Sciatic nerve (tissue), 2 donors: ENCODE results near the gene IL22RA2. TPM values are rescaled to one million over a fixed set of nuclear protein-coding genes. Genes with fewer than 3 reads are reported as not detected.

Source experiments
- ATAC-seq: fragments of 200-7000 bp; cut with Tn5 transposase; one replicate; pipeline ENCODE4 v1.9.1; 2020; ENCODE audit warnings: mild to moderate bottlenecking, moderate library complexity
- DNase-seq: peaks from one replicate; pipeline ENCODE4 v3.0.0-alpha.2; 2020; ENCODE audit warnings: low spot score
- intact Hi-C: fragments of 100-400 bp; cut with DNase I; formaldehyde crosslinking; loops from one replicate; pipeline ENCODE4 v1.14.2; 2022
- total RNA-seq: library from RNA; stranded (reverse); fragmentation: NEBNext Ultra II Directional; extraction: Animal tissue kit (Norgen Biotek cat#: 25700); gene quantifications from one replicate; pipeline ENCODE4 v1.2.1, GENCODE V29; 2021
- donor health status: DM: no; HTN: no; CAD: no.
- donor health status: DM: no; HTN: no; CAD: no.

The IL22RA2 gene
- total RNA-seq, 1 donor from 2014 or later, result not detected

DNA sequence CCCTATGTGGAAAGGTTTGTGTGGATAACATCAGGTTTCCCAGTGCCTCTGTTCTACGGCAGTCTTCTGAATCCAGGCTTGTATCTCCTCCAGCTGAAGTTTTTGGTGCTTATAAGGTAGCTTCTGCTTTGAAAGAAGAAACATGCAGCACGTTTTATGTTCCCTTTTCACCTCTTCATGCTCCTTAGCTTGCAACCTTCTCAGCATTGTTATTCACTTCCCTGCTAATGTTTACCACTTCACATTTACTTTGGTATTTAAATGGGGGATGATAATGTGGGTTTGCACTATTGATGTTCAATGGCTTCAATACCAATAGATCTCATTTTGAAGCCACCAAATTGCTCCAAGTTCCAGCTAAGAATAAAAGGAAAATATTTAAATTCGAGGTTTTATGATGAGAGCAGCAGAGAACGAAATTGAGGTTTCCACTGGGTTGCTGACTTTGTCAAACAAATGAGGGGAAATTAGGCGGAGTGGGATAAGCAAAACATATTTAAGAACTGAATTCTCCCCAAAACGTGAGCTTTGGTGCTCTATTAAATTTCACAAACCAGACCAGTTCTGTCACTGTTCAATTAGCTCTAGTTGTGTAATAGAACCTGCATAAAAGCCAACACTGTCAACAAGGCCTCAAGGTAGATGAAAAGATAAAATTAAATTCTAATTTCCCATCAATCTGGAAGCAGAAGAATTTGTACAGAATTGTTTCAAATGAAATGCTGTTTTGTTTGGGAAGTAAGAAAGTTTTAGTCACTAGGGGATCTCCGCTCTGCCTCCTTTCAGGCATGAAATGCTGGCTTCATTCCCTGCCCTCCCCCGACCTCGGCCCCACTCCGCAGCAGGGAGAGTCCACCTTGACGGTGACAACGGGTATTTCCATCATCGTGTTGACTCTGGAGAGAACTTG is 1.4 kb downstream of the IL22RA2 start:
- intact Hi-C loops, result no loop called here
- DNase-seq, result no peak
- no peak for ATAC-seq

DNA sequence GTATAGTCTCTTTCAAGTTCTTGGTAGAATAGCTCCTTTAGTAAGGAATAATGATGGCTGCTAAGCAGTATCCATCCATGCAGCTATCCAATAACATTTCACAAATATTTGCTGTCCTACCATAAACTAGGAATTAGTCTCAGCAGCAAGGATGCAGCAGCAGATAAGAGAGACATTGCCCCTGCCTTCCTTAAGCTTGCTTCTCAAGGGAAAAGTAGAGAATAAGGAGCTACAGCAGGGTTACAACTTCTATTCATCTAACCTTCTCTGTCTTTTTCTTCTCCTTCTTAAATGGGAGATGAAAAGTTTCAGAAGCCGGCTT is 2.4 kb downstream of the IL22RA2 start:
- ATAC-seq (no peak), DNase-seq (no peak)
- intact Hi-C loops, result no loop called here

DNA sequence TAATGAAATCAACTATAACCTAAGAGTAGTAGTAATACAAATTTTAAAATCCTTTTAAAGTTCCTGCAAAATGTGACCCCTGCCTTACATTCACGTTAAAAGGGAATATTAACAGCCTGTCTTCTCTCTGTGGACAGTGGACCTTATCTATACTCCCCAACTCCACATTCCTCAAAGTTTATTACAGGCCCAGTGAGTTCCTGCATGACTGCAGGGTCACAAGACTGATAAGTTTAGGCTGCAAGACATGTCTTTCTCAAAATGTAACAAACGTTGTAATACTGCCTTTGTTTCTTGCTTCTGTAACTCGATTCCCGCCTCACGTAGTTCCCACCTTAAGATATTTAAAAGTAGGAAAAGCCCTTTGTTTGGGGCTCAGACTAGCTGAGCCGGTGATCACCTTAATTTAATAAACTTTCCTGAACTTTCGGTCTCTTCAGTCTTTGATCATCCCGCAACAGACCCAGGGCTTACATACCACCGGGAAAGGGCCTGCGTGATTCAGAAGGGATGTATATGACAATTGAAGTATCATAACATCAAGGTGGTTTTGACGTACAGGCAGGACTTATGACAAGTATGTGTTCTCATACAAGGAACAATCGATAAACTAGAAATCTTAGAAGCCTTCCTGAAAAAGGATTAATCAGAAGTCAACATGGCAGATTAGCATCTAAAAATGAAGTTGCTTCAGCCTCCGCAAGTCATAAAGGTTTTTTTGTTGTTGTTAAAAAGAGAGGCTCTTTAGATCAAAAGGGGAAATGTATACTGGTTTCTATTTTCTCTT is 3.0 kb downstream of the IL22RA2 start:
- intact Hi-C loops, result no loop called here
- ATAC-seq (no peak), DNase-seq (no peak)

DNA sequence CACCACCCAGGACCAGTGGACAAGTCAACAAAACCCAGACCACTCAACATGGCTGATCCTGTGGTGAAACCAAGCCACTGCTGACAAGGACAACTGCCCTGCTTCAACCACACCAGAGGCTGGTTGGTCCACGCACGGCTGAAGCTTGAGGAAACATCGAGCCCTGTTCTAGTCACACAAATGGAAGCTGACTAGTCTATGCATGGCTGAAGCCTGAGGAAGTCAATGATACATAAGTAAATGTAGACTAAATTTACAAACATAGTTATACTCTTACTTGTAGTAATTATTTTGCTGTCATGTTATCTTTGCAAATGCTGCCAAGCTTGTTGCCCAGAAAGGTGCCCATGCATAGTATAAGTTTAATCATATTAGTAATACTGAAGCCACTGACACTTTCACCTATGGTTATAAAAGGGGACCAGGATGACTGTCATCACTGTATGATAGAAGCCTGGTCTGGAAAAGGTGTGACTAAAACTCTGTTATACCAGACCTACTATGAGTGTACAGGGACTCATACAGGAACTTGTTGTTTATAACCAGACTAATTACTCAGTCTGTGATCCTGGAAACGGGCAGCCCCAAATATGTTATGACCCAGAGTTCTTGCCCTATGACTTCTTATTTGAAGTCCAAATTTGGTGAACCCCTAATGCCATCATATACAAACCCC is 5.6 kb downstream of the IL22RA2 start:
- ATAC-seq (no peak), DNase-seq (no peak)
- intact Hi-C loops, result no loop called here

DNA sequence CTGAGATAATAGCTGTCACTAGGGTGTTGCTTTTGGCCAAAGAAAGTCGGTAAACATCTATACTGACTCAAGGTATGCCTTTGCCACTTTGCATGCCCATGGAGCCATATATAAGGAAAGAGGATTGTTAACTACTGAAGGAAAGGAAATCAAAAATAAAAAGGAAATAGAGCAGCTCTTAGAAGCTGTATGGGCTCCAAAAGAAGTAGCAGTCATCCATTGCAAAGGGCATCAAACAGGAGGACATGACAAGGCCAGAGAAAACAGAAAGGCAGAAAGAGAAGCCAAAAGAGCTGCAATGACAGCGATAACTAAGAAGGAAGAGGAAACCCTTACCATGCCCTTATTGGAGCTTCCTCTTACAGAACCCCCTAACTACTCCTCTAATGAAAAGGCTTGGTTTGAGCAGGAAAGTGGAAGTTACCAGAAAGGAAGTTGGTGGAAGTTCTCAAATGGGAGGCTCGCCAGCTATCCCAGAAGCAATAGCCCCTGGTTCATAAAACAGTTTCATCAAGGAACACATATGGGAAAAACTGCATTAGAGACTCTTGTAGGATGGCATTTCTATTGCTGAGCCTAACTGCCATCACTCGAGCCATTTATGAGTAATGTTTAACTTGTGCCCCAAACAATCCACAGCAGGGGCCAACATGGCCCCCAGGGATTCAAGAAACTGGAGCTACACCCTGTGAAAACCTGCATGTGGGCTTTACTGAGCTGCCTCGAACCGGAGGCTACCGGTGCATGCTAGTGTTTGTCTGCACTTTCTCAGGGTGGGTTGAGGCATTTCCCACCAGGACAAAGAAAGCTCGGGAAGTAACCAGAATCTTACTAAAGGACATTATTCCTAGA is 7.0 kb downstream of the IL22RA2 start:
- ATAC-seq (no peak), DNase-seq (no peak)
- intact Hi-C loops, result no loop called here

DNA sequence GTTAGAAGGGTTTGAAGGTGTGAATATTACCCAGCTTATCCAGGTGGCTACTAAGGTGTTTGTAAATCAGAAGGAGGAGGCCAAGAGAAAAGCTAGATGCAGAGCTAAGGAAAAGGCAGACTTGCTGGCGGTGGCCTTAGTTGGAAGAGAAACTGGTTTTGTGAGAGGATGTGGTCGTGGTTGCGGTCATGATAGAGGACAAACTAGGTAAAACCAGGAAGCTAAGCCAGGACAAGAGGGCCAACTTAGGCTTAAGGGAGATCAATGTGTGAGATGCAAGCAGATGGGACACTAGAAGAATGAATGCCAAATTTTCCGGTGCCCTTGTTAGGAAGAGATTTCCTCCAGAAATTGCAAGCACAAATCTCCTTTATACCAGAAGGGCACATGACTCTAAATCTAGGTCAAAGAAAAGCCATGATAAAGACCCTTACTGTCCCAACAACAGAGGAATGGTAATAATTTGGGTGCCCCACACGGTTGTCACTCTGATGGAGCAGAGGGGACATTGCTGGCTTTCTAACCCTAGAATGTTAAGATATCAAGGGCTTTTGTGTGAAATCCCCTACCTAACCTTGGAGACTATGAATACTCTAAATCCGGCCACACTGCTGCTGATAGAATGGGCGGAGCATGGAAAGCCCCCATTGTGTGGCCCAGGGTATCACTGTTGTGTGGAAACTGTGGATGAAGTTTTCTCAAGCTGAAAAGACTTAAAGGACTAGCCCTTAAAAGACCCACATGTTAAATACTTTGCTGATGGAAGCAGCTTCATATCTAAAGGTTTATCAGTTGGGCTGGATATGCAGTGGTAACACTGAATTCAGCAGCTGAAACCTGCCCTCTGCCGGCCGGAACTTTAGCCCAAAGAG is 7.8 kb downstream of the IL22RA2 start:
- no peak for ATAC-seq
- no peak for DNase-seq
- intact Hi-C loops, result no loop called here

DNA sequence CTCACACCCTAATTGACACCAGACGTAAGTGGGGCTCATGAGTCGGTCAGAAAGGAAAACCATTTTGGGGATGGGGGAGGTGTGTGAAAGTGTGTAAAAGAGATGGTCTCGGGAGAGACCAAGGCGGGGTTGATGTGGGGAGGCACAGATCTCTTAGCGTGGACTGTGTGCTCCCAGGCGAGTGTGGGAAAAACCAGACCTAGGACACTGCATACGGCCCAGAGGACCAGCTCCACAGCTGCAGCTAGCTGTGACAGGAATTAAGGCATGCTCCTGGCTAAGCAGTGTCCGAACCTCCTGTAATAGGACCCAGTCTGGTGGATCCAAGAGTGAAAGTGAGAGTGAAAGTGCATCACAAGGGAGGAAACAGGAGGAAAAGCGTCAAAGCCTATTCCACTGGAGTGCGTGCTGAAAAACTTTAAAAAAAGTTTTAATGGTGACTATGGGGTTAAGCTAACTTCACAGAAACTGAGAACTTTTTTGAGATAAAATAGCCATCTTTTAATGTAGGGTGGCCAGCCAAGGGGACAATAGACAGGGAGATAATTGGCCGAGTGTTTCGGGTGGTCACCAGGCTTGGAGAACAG is 9.6 kb downstream of the IL22RA2 start:
- intact Hi-C loops, result no loop called here
- DNase-seq (no peak), ATAC-seq (no peak)

DNA sequence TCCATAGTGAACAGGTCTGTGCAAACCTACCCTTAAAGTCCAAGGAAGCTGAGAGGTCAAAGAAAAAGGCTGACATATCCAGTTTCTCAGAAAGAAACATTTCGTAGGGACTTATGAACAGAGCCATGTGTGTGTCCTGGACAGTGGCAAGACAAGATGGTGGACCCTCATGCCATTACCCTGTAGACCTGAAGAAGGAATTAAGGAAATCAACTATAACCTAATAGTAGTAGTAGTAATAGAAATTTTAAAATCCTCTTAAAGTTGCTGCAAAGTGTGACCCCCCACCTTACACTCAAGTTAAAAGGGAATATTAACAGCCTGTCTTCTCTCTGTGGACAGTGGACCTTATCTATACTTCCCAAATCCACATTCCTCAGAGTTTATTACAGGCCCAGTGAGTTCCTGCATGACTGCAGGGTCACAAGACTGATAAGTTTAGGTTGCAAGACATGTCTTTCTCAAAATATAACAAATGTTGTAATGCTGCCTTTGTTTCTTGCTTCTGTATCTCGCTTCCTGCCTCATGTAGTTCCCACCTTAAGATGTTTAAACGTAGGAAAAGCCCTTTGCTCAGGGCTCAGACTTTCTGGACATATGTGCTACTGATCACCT is 10.6 kb downstream of the IL22RA2 start:
- ATAC-seq, result no peak
- no peak for DNase-seq
- intact Hi-C loops, result no loop called here

DNA sequence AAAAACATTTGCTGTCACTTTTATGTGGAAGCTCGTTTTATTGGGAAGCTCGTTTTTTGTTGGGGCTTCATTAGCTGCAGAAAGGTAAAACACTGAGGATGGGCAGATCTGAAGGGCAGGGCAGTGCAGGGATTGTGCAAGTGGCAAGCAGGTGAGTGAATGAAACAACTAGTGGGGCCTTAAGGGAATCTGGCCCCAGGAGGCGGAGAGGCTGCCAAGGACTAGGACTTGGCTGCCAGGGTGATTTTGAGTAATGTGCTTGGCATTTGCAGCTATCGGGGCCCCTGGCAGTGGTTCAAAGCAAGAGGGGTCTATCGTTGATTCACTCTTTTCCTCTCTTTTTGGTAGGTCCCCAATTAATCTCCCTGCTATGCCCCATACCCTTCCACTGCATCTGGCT is 11.5 kb downstream of the IL22RA2 start:
- DNase-seq (no peak), ATAC-seq (no peak)
- intact Hi-C loops, result no loop called here

DNA sequence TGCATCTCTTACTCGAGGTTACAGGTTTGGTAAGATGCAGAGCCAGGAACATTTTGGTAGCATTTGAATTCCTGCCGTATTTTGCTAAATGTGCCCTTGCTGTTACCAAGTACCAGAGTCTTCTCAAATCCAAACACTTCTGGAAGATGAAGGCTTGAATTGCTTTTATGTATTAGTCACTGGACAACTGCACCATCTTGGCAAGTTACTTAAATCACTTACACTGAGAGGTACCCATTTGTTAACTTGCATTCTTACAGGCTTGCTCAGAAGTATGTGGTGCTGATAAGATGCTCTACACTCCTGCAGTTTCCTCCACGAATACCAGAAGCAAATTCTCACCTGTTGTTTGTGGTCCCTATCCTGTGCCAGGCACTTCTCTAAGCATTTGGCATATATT is 12.7 kb downstream of the IL22RA2 start:
- ATAC-seq (no peak), DNase-seq (no peak)
- intact Hi-C loops, result no loop called here

DNA sequence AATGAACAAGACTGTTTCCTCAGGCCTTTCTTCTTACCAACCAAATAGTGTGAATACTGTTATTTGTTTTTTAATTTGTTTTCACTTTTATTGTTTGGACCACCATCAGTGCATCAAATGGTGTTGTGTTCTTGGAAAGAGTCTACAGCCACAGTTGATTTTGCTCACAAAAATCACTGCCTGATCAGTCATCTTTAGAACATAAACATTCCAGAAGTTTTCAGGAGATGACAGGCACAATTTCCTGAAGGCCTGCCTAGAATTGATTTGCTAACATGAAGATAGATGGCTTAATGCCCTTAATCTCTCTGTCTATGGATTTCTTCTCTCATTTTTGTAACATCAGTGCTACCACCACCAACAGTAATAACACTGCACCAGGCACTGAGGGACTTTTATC is 13.5 kb downstream of the IL22RA2 start:
- intact Hi-C loops, result no loop called here

DNA sequence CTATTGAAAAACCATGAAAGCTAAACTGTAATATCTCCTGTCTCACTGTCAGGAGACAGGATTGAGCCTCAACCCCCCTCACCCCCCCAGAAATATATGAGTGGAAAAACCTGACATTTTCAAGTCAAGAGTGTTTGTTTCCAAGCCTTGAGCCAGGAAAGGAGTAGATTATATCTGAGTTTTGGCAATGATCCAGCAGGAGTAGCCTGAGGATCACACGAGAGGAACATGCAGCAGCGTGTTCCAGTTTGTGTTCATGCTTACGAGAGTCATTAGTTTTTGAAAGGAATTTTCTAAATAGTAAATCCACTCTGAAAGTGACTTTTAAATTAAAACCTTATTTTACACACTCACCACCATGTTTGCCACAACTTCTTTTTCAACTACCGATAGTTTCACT is 15.8 kb downstream of the IL22RA2 start:
- no peak for ATAC-seq
- DNase-seq, result no peak

More for the DNA sequence above, 13.5 kb downstream of the IL22RA2 start:
- ATAC-seq (no peak), DNase-seq (no peak)

DNA sequence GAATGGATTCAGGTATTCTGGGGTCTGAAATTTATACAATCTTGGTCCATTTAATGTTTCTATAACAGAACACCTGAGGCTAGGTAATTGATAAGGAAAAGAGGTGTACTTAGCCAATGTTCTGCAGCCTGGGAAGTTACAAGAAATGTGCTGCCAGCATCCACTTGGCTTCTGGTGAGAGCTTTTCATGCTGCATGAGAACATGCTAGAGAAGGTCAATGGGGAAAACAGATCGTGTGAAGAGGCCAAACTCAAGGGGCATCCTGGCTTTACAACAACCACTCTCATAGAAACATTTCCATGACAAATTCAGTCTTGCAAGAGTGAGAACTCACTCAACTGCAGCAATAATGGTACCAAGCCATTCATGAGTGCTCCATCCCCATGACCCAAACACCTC is 16.8 kb downstream of the IL22RA2 start:
- no peak for ATAC-seq
- intact Hi-C loops, result no loop called here

More for the DNA sequence above, 15.8 kb downstream of the IL22RA2 start:
- intact Hi-C loops, result no loop called here

DNA sequence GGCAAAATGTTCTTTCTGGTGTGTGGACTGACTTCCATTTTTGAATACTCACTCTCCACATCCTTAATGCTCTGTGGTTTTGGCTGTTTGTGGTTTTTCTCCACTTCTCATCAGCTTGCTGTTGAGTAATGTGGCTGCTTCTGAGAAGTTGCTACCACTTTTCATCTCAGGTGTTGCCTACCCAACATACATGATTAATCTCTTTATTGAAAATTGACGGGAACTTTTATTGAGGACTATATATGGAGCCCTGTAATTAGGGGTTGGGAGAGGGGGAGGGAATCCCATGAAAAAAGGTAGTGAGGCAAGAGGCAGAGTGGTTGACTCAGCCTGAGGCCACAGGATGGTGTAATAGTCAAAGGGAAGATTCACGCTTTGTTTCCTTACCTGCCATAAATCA is 17.6 kb downstream of the IL22RA2 start:
- DNase-seq, result no peak
- intact Hi-C loops, result no loop called here
- ATAC-seq, result no peak

More for the DNA sequence above, 16.8 kb downstream of the IL22RA2 start:
- no peak for DNase-seq

DNA sequence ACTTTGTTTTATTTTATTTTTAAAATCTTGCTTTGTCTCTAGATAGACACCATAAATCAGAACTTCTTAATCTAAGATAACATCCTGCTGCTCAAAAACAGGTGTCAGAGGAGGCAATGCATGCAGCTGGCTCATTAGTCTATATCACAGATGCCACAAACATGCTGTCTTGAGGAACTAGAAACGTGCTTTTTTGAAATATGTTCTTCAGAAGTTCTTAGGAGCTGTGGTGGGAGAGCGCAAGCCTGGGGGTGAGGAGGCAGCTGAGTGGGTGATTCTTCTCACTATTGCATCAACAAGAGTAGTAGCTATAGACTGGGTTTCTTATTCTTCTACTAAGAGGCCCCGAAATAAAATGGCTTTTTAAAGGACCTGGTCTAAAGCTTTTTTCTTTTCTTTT is 23.4 kb downstream of the IL22RA2 start:
- ATAC-seq, result no peak

DNA sequence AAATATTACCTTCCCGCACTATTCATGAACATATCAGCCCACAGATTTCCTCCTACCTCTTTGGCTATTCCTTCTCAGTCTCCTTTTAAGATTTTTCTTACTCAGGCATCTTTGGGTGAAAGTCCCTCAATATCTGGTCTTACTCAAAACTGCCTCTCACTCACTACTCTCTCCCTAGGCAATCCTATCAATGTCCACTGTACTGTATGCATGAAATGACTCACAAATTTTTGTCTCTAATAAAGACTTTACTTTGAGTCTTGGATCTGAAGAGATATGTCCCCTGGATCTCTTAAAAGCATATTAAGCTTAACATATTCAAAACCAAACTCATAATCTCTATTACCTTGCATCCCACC is 24.4 kb downstream of the IL22RA2 start:
- DNase-seq, result no peak
- no peak for ATAC-seq
- intact Hi-C loops, result no loop called here

More for the DNA sequence above, 23.4 kb downstream of the IL22RA2 start:
- no peak for DNase-seq
- intact Hi-C loops, result no loop called here

DNA sequence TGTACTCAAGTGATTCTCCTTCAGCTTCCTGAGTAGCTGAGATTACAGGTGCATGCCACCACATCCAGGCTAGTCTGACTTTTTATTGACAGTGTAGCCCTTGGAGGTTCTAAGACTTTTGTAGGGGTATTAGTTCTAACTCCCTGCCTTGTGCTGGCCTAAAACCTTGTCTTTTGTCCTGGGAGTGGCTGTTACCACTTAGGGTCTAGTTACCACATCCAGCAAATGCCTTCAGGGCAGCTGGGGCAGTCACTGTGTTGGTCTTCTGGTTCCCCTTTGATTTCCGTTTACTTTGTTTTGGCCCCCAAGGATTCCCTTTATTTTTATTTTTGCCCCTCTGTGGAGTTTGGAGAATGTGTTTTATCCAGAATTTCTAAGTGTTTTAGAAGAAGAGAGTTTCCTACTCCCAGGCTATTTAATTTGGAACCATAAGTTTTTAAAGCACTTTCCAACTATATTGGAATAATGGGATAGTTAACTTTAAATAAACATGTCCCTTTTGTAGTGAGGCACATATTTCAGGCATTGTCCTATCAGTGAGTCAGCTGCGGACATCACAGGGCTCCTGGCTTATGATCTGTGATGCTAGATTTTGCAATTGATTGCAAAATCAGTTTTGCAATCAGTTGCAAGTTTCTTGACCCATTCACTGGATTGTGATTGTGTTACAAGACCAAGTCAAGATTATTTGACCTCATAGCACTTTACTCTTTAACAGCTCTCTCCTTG is 25.0 kb downstream of the IL22RA2 start:
- intact Hi-C loops, result no loop called here
- no peak for DNase-seq
- ATAC-seq, result peak; percentile 95
